ENCODE measurements around the gene CCDC187. TPM values are rescaled to one million over a fixed set of nuclear protein-coding genes. Genes with fewer than 3 reads are reported as not detected.

The CCDC187 gene
- polyA plus RNA-seq, 1 donor from 2014 or later = not detected

DNA sequence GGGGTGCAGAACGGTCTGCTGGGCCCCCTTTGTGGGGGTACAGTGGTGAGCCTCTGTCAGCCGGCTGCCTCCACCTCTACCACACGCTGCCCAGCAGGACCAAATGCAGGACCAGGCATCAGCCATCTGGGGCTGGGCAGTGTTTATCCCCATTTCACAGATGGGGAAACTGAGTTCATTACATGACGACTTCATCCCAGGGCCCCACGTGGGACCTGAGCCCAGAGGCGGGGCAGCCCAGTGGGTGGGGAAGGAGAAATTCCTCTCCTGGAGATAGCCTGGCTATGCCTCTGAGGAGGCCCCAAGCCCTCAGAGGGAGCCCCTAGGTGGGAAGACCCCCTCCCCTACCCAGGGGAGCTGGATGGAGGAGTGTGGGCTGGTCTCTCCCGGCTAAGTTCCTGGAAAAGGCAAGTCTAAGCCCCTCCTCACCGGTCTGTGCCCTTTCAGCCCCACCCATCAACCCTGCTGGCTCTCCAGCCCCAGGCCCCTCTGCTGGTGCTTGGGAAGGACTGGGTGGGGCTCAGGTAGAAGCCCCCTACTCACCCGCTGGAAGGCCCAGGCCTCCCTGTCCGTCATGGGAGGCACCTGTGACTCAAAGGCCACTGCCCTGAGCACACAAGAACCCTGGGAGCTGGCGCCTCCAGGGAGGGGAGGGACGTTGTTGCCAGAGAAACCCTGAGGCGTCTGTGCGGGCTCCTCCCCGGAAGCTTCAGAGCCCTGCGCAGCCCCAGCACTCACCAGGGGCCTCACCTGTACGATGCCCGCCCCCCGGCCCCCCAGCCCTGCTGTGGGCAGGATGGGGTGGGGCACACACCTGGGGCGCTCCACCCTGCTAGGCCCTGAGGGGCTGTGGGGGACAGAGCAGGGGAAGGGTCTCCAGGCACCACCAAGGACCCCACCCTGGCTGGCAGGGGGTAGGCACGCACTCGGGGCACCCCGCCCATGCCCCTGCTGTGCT is 7.4 kb upstream of the CCDC187 start:
- Histone ChIP-seq H4K20me1 (ENCODE audit: insufficient read depth) (no peaks in the 10 kb centered on the region), H3K36me3 (ENCODE audit: insufficient read depth, low read length) (no peaks in the 10 kb centered on the region), H3K27me3 (ENCODE audit: insufficient read depth, low read depth, low read length) (no peaks in the 10 kb centered on the region), H2AFZ (ENCODE audit: low read depth, low read length) (no peak overlapping the region), H3K9ac (ENCODE audit: low read length) (no peak overlapping the region), H3K79me2 (replicated peaks; ENCODE audit: insufficient read depth, low read length) (no peaks in the 10 kb centered on the region), H3K4me3 (ENCODE audit: low read length) (no peak overlapping the region), H3K27ac (ENCODE audit: low read length) (no peak overlapping the region), H3F3A (ENCODE audit: insufficient read depth, low read length, poor library complexity, severe bottlenecking) (no peaks in the 10 kb centered on the region), H3K4me2 (ENCODE audit: low read length) (no peak overlapping the region), H3K9me2 (ENCODE audit: insufficient read depth, low read length) (no peaks in the 10 kb centered on the region), H3K9me3 (ENCODE audit: low read length) (peaks cover 5% of the 10 kb centered on the region)
- TF ChIP-seq SMC3 (conservative IDR thresholded peaks at IDR 0.05; ENCODE audit: poor library complexity) (no peak), TAF1 (IDR thresholded peaks at IDR 0.05; ENCODE audit: low read depth) (no peak), EP300 (conservative IDR thresholded peaks at IDR 0.05; ENCODE audit: poor library complexity, severe bottlenecking) (no peak), EZH2 (IDR thresholded peaks at IDR 0.05; ENCODE audit: borderline replicate concordance, insufficient read depth, low read length, poor library complexity, severe bottlenecking) (no peak), RAD21 (conservative IDR thresholded peaks at IDR 0.05) (no peak), MXI1 (conservative IDR thresholded peaks at IDR 0.05; ENCODE audit: poor library complexity, severe bottlenecking) (no peak), POLR2AphosphoS5 (IDR thresholded peaks at IDR 0.05) (no peak)
- TF ChIP-seq, protein P1, sequence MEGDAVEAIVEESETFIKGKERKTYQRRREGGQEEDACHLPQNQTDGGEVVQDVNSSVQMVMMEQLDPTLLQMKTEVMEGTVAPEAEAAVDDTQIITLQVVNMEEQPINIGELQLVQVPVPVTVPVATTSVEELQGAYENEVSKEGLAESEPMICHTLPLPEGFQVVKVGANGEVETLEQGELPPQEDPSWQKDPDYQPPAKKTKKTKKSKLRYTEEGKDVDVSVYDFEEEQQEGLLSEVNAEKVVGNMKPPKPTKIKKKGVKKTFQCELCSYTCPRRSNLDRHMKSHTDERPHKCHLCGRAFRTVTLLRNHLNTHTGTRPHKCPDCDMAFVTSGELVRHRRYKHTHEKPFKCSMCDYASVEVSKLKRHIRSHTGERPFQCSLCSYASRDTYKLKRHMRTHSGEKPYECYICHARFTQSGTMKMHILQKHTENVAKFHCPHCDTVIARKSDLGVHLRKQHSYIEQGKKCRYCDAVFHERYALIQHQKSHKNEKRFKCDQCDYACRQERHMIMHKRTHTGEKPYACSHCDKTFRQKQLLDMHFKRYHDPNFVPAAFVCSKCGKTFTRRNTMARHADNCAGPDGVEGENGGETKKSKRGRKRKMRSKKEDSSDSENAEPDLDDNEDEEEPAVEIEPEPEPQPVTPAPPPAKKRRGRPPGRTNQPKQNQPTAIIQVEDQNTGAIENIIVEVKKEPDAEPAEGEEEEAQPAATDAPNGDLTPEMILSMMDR (IDR thresholded peaks at IDR 0.05; ENCODE audit: poor library complexity, severe bottlenecking) = no peak
- TF ChIP-seq, protein P2, sequence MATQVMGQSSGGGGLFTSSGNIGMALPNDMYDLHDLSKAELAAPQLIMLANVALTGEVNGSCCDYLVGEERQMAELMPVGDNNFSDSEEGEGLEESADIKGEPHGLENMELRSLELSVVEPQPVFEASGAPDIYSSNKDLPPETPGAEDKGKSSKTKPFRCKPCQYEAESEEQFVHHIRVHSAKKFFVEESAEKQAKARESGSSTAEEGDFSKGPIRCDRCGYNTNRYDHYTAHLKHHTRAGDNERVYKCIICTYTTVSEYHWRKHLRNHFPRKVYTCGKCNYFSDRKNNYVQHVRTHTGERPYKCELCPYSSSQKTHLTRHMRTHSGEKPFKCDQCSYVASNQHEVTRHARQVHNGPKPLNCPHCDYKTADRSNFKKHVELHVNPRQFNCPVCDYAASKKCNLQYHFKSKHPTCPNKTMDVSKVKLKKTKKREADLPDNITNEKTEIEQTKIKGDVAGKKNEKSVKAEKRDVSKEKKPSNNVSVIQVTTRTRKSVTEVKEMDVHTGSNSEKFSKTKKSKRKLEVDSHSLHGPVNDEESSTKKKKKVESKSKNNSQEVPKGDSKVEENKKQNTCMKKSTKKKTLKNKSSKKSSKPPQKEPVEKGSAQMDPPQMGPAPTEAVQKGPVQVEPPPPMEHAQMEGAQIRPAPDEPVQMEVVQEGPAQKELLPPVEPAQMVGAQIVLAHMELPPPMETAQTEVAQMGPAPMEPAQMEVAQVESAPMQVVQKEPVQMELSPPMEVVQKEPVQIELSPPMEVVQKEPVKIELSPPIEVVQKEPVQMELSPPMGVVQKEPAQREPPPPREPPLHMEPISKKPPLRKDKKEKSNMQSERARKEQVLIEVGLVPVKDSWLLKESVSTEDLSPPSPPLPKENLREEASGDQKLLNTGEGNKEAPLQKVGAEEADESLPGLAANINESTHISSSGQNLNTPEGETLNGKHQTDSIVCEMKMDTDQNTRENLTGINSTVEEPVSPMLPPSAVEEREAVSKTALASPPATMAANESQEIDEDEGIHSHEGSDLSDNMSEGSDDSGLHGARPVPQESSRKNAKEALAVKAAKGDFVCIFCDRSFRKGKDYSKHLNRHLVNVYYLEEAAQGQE (IDR thresholded peaks at IDR 0.05; ENCODE audit: borderline replicate concordance) = no peak

DNA sequence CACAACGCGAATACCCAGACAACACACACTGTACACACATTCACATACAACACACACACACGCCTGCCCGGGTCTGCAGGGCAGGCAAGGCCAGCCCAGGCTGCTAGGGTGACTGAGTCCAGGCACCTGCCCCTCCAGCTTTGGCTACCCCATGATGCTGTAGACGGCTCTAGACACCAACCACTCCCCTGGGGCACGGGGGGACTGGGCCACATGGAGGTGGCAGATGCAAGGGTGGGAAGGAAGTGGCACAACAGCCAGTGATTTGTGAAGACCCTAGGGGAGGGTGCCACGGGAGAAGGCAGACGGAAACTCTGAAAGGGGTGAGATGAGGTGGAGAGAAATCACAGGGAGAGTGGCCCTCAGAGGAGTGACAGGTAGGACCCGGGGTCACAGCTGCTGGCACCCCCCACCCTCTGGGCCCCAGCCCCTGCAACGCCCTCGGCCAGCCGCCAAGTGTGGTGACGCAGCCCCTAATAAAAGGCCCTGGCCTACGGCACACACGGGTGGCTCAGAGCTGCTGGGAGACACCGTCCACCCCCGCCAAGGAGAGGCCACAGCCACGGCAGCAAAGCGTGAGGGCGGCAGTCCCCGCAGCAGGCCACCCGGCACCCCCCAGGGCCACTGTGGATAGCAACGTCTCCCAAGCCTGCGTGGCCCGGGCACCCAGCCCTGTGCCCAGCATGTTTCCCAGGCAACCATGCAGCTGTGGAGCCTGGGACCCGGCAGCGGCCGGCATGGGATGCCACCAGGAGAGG is 6.6 kb upstream of the CCDC187 start:
- no peak overlapping the region for H3K4me2 ChIP-seq (ENCODE audit: low read length)
- no peaks in the 10 kb centered on the region for H4K20me1 ChIP-seq (ENCODE audit: insufficient read depth)
- no peaks in the 10 kb centered on the region for H3F3A ChIP-seq (ENCODE audit: insufficient read depth, low read length, poor library complexity, severe bottlenecking)
- H3K9ac ChIP-seq (ENCODE audit: low read length) = no peak overlapping the region
- H3K27me3 ChIP-seq (ENCODE audit: insufficient read depth, low read depth, low read length) = no peaks in the 10 kb centered on the region
- TF ChIP-seq SMC3 (conservative IDR thresholded peaks at IDR 0.05; ENCODE audit: poor library complexity) = no peak
- TF ChIP-seq EP300 (conservative IDR thresholded peaks at IDR 0.05; ENCODE audit: poor library complexity, severe bottlenecking) = no peak
- TF ChIP-seq, protein P2 (IDR thresholded peaks at IDR 0.05; ENCODE audit: borderline replicate concordance) = no peak
- no peak for TF ChIP-seq MXI1 (conservative IDR thresholded peaks at IDR 0.05; ENCODE audit: poor library complexity, severe bottlenecking)
- no peaks in the 10 kb centered on the region for H3K36me3 ChIP-seq (ENCODE audit: insufficient read depth, low read length)
- H2AFZ ChIP-seq (ENCODE audit: low read depth, low read length) = no peak overlapping the region
- H3K79me2 ChIP-seq (replicated peaks; ENCODE audit: insufficient read depth, low read length) = no peaks in the 10 kb centered on the region
- H3K27ac ChIP-seq (ENCODE audit: low read length) = no peak overlapping the region
- H3K9me3 ChIP-seq (ENCODE audit: low read length) = peaks cover 5% of the 10 kb centered on the region
- no peak overlapping the region for H3K4me3 ChIP-seq (ENCODE audit: low read length)
- no peaks in the 10 kb centered on the region for H3K9me2 ChIP-seq (ENCODE audit: insufficient read depth, low read length)

Data from neural cell (in vitro differentiated cells).